IMR-90 (cell line): ENCODE results near the gene KLHDC7B. TPM values are rescaled to one million over a fixed set of nuclear protein-coding genes. Genes with fewer than 3 reads are reported as not detected.

Source experiments
- ATAC-seq: fragments of 200-7000 bp; cut with Tn5 transposase; 2 replicates; pipeline ENCODE4 v1.9.1; 2020; ENCODE audit warnings: low read depth, mild to moderate bottlenecking, moderate library complexity
- BruUV-seq: library from RNA; stranded (reverse); fragments of 400-500 nt; replicated peaks from 2 replicates; lab custom pipeline; 2021; lab: Mats Ljungman, UMichigan
- CTCF ChIA-PET: fragments of 300-600 bp; formaldehyde crosslinking; extraction: SDS; loops from one replicate; lab custom pipeline; 2021; ENCODE audit warnings: antibody characterized with exemption; lab: Yijun Ruan, JAX
- POLR2A ChIA-PET: fragments of 300-600 bp; sonication (Branson Sonifier 250); formaldehyde crosslinking; loops from one replicate; lab custom pipeline; 2022; ENCODE audit warnings: antibody characterized with exemption; ENCODE audit not compliant: unreplicated experiment; lab: Charles Lee
- DNase-seq: peaks from one replicate; pipeline ENCODE4 v3.0.0; 2013
- H2AFZ ChIP-seq: replicated peaks from 2 replicates; pipeline ENCODE3; 2013; ENCODE audit warnings: low read length, mild to moderate bottlenecking; ENCODE audit not compliant: poor library complexity
- H2AK5ac ChIP-seq: 2 replicates; pipeline ENCODE4 v1.6.1; 2013; ENCODE audit warnings: low read depth, low read length, inconsistent platforms
- H2AK9ac ChIP-seq: replicated peaks from 2 replicates; pipeline ENCODE3; 2013; ENCODE audit warnings: mild to moderate bottlenecking, low read depth, low read length, moderate library complexity; ENCODE audit not compliant: poor library complexity
- H2BK120ac ChIP-seq: 2 replicates; pipeline ENCODE4 v1.6.1; 2013; ENCODE audit warnings: low read depth, low read length, inconsistent platforms
- H2BK15ac ChIP-seq: 3 replicates; pipeline ENCODE4 v1.6.1; 2013; ENCODE audit warnings: low read depth, low read length, inconsistent platforms
- H2BK20ac ChIP-seq: 2 replicates; pipeline ENCODE4 v1.6.1; 2013; ENCODE audit warnings: low read depth, mild to moderate bottlenecking, inconsistent platforms, low read length, moderate library complexity
- H2BK5ac ChIP-seq: 2 replicates; pipeline ENCODE4 v1.6.1; 2013; ENCODE audit warnings: mild to moderate bottlenecking, low read depth, low read length, inconsistent platforms; ENCODE audit not compliant: poor library complexity, severe bottlenecking
- H3K14ac ChIP-seq: replicated peaks from 2 replicates; pipeline ENCODE4 v1.6.1; 2013; ENCODE audit warnings: low read depth, low read length, inconsistent platforms
- H3K18ac ChIP-seq: 2 replicates; pipeline ENCODE4 v1.6.1; 2013; ENCODE audit warnings: low read depth, low read length, control low read depth
- H3K23ac ChIP-seq: 2 replicates; pipeline ENCODE4 v1.6.1; 2013; ENCODE audit warnings: low read depth, low read length, inconsistent platforms
- H3K27ac ChIP-seq: 2 replicates; pipeline ENCODE4 v1.5.1; 2013; ENCODE audit warnings: mild to moderate bottlenecking, control low read depth, low read length; ENCODE audit not compliant: insufficient read depth
- H3K27me3 ChIP-seq: 2 replicates; pipeline ENCODE4 v1.6.1; 2013; ENCODE audit warnings: low read length; ENCODE audit not compliant: control insufficient read depth, insufficient read depth
- H3K36me3 ChIP-seq: 2 replicates; pipeline ENCODE4 v1.6.1; 2013; ENCODE audit warnings: low read length, mixed read lengths; ENCODE audit not compliant: control insufficient read depth, insufficient read depth
- H3K4ac ChIP-seq: 2 replicates; pipeline ENCODE4 v1.6.1; 2013; ENCODE audit warnings: low read depth, low read length, inconsistent platforms
- H3K4me1 ChIP-seq: 2 replicates; pipeline ENCODE4 v1.6.1; 2013; ENCODE audit warnings: low read length, mixed read lengths; ENCODE audit not compliant: control insufficient read depth, insufficient read depth
- H3K4me2 ChIP-seq: 2 replicates; pipeline ENCODE4 v1.6.1; 2013; ENCODE audit warnings: low read depth, mild to moderate bottlenecking, control low read depth, low read length, moderate library complexity
- H3K4me3 ChIP-seq: 2 replicates; pipeline ENCODE4 v1.5.1; 2013; ENCODE audit warnings: low read depth, mild to moderate bottlenecking, control low read depth, low read length, moderate library complexity; ENCODE audit not compliant: insufficient read depth
- H3K56ac ChIP-seq: 2 replicates; pipeline ENCODE4 v1.6.1; 2013; ENCODE audit warnings: low read length, inconsistent platforms; ENCODE audit not compliant: insufficient read depth; ENCODE audit errors: extremely low read depth
- H3K79me1 ChIP-seq, 2 experiments: 2 replicates each; pipeline ENCODE4 v1.6.1; 2013; ENCODE audit warnings: low read length in 2 of 2, inconsistent platforms in 1 of 2, low read depth in 1 of 2
- H3K9ac ChIP-seq: 2 replicates; pipeline ENCODE4 v1.6.1; 2013; ENCODE audit warnings: low read depth, low read length, control low read depth
- H3K9me1 ChIP-seq: 2 replicates; pipeline ENCODE4 v1.6.1; 2013; ENCODE audit warnings: low read length, inconsistent platforms; ENCODE audit not compliant: insufficient read depth
- H3K9me3 ChIP-seq: 2 replicates; pipeline ENCODE4 v1.6.1; 2013; ENCODE audit warnings: low read length; ENCODE audit not compliant: control insufficient read depth, insufficient read depth
- H4K20me1 ChIP-seq: 2 replicates; pipeline ENCODE4 v1.6.1; 2013; ENCODE audit warnings: low read length, inconsistent platforms; ENCODE audit not compliant: insufficient read depth
- H4K5ac ChIP-seq: 2 replicates; pipeline ENCODE4 v1.6.1; 2013; ENCODE audit warnings: mild to moderate bottlenecking, low read depth, low read length, control low read depth
- H4K8ac ChIP-seq, 2 experiments: 2 replicates each; pipeline ENCODE4 v1.6.1; 2013; ENCODE audit warnings: low read depth in 2 of 2, low read length in 2 of 2, control low read depth in 1 of 2, inconsistent platforms in 1 of 2
- H4K91ac ChIP-seq: 2 replicates; pipeline ENCODE4 v1.6.1; 2013; ENCODE audit warnings: low read depth, low read length, inconsistent platforms; ENCODE audit not compliant: insufficient read depth
- CEBPB ChIP-seq: IDR thresholded peaks from 2 replicates; pipeline ENCODE4 v1.6.1; 2012; ENCODE audit warnings: low read depth, low read length, improper control_type of control experiment
- CHD1 ChIP-seq: IDR thresholded peaks from 2 replicates; pipeline ENCODE4 v1.6.1; 2012; ENCODE audit warnings: low read depth, low read length, improper control_type of control experiment
- CTCF ChIP-seq: conservative IDR thresholded peaks from 2 replicates; pipeline ENCODE4 v1.5.1; 2012; ENCODE audit warnings: mild to moderate bottlenecking, low read depth, low read length, improper control_type of control experiment
- ELK1 ChIP-seq: fragments of 150-350 bp; IDR thresholded peaks from 2 replicates; pipeline ENCODE4 v1.6.1; 2016; ENCODE audit warnings: low read depth, mild to moderate bottlenecking, low read length, moderate library complexity, borderline replicate concordance
- FOS ChIP-seq: fragments of 150-350 bp; IDR thresholded peaks from 2 replicates; pipeline ENCODE4 v1.6.1; 2016; ENCODE audit warnings: low read depth, low read length
- MAZ ChIP-seq: IDR thresholded peaks from 2 replicates; pipeline ENCODE4 v1.6.1; 2012; ENCODE audit warnings: low read depth, mild to moderate bottlenecking, low read length, improper control_type of control experiment, moderate library complexity, borderline replicate concordance
- MXI1 ChIP-seq: IDR thresholded peaks from 2 replicates; pipeline ENCODE4 v1.6.1; 2012; ENCODE audit warnings: low read depth, mild to moderate bottlenecking, low read length, moderate library complexity, borderline replicate concordance
- NFE2L2 ChIP-seq: fragments of 150-350 bp; IDR thresholded peaks from 2 replicates; pipeline ENCODE4 v1.6.1; 2016; ENCODE audit warnings: low read depth, mild to moderate bottlenecking, low read length
- POLR2A ChIP-seq: IDR thresholded peaks from 2 replicates; pipeline ENCODE4 v1.6.1; 2012; ENCODE audit warnings: mild to moderate bottlenecking, low read depth, low read length
- RCOR1 ChIP-seq: IDR thresholded peaks from 2 replicates; pipeline ENCODE4 v1.6.1; 2012; ENCODE audit warnings: mild to moderate bottlenecking, low read length, improper control_type of control experiment; ENCODE audit not compliant: insufficient replicate concordance
- RFX5 ChIP-seq: IDR thresholded peaks from 2 replicates; pipeline ENCODE4 v1.8.0; 2012; ENCODE audit warnings: low read depth, mild to moderate bottlenecking, low read length, moderate library complexity
- USF2 ChIP-seq: fragments of 150-350 bp; IDR thresholded peaks from 2 replicates; pipeline ENCODE4 v1.6.1; 2017; ENCODE audit warnings: mild to moderate bottlenecking, antibody characterized with exemption, low read length, low read depth
- WGBS, 2 experiments: methylation state at CpG; one replicate each; pipeline versions ENCODE4 v1.1.5 to v1.1.7; 2013; ENCODE audit warnings: missing lambda C conversion rate in 2 of 2; ENCODE audit not compliant: insufficient read length in 1 of 2; ENCODE audit errors: extremely low coverage in 2 of 2; 5-methylcytosine and 5-hydroxymethylcytosine counted together
- dilution Hi-C: fragments of 300-500 bp; cut with HindIII; formaldehyde crosslinking; loops from one replicate; pipeline ENCODE4 v1.14.3; 2018; ENCODE audit warnings: low sequenced_read_pairs; ENCODE audit not compliant: unreplicated experiment
- in situ Hi-C: fragments of 300-500 bp; cut with MboI; formaldehyde crosslinking; loops from 3 replicates; pipeline ENCODE4 v1.14.3; 2019; ENCODE audit warnings: low sequenced_read_pairs, inconsistent platforms, mixed read lengths
- intact Hi-C: fragments of 100-400 bp; cut with micrococcal nuclease; formaldehyde crosslinking; loops from 2 replicates; pipeline ENCODE4 v1.10.0; 2022
- polyA plus RNA-seq, 3 experiments: library from polyadenylated mRNA; depleted of rRNA; stranded (reverse); fragments of >200 nt; gene quantifications; 2 replicates each; pipeline ENCODE4 v1.2.3, GENCODE V29; 2012; ENCODE audit warnings: low replicate concordance in 1 of 3
- total RNA-seq: library from RNA; depleted of rRNA; stranded (reverse); fragments of >200 nt; gene quantifications from 2 replicates; pipeline ENCODE4 v1.2.3, GENCODE V29; 2012

Gene KLHDC7B
- total and polyA plus RNA-seq, 2 of the 4 experiments (the other 2 are of a cell fraction) = 0.05 TPM; not detected in 1

- WGBS, 2 experiments = 81% methylated on average over 7 of the region's 22 CpGs; no CpG with 5 or more reads in 1 of the 2 experiments
- Histone ChIP-seq H2BK120ac (no peak overlapping the region), H3K4me2 (no peak overlapping the region), H3K18ac (no peak overlapping the region), H3K9me3 (no peaks in the 10 kb centered on the region), H3K9me1 (peaks cover 12% of the 10 kb centered on the region), H3K36me3 (peaks cover 38% of the 10 kb centered on the region), H3K56ac (no peak overlapping the region), H4K20me1 (peaks cover 19% of the 10 kb centered on the region), H4K91ac (no peak overlapping the region), H3K14ac (no peak overlapping the region), H2AK5ac (no peak overlapping the region), H3K79me1 (peaks cover 11 to 41% of the 10 kb centered on the region in 2 experiments), H3K4ac (no peak overlapping the region), H3K27me3 (no peaks in the 10 kb centered on the region), H2BK5ac (no peak overlapping the region), H2AK9ac (peak overlapping the region; percentile 25), H3K4me3 (no peak overlapping the region), H2AFZ (no peak overlapping the region), H3K23ac (no peak overlapping the region), H3K4me1 (peaks cover 13% of the 10 kb centered on the region), H2BK20ac (no peak overlapping the region), H2BK15ac (no peak overlapping the region), H3K27ac (no peak overlapping the region), H3K9ac (no peak overlapping the region), H4K5ac (no peak overlapping the region), H4K8ac (no peak overlapping the region)
- no peak for ATAC-seq
- CTCF ChIA-PET = no interaction called here
- no peak for DNase-seq
- dilution Hi-C loops = no loop called here
- POLR2A ChIA-PET = interaction anchor here (1.0 kb wide), 1 partner anchor 9 kb away, joined by 3 read pairs; no protein-coding TSS in a partner anchor
- no peak for TF ChIP-seq CHD1
- TF ChIP-seq MAZ = no peak
- no peak for TF ChIP-seq MXI1
- no peak for TF ChIP-seq ELK1
- TF ChIP-seq RFX5 = no peak
- TF ChIP-seq CEBPB = no peak
- TF ChIP-seq FOS = no peak
- TF ChIP-seq POLR2A = no peak
- no peak for TF ChIP-seq NFE2L2
- no peak for TF ChIP-seq RCOR1
- TF ChIP-seq CTCF = no peak
- TF ChIP-seq USF2 = no peak
- intact Hi-C loops = no loop called here
- BruUV-seq = no TSS peak
- in situ Hi-C loops = no loop called here
Observed at GRCh38 chr22:50522806-50523438, 22.8 kb upstream of the KLHDC7B start.
